Prostate gland (tissue), 2 donors: ENCODE measurements around the gene TPD52L1.

Experiments used
- CTCF ChIP-seq, 4 experiments: fragments of 200-600 bp in 2 of 4; fragments of 450-650 bp in 2 of 4; sonication (generic) in 2 of 4; IDR thresholded peaks; 1 replicate in 3 of 4; 2 replicates in 1 of 4; pipeline ENCODE4 v1.5.1; 2016 to 2019; ENCODE audit warnings: antibody characterized with exemption in 4 of 4, mild to moderate bottlenecking in 2 of 4, moderate library complexity in 2 of 4
- POLR2A ChIP-seq: fragments of 450-650 bp; IDR thresholded peaks from one replicate; pipeline ENCODE4 v1.6.1; 2016; ENCODE audit warnings: antibody characterized with exemption, mild to moderate bottlenecking
- POLR2AphosphoS5 ChIP-seq: sonication (generic); formaldehyde crosslinking; IDR thresholded peaks from one replicate; pipeline ENCODE4 v1.6.1; 2017; ENCODE audit warnings: antibody characterized with exemption

GRCh38 chr6:125232466-125232865 lies 78.9 kb downstream of the TPD52L1 start:
- TF ChIP-seq POLR2AphosphoS5 (no peak), CTCF (IDR thresholded peaks at IDR 0.05) (no peak), POLR2A (no peak)
